Measurements from ENCODE around the gene HEPACAM.

HEPACAM gene

GRCh38 chr11:124884869-124885479 lies 50.9 kb downstream of the HEPACAM start:
- no peak for DNase-seq (ENCODE audit: low read depth)

- DNase-seq (ENCODE audit: low read depth) = no peak
Observed at GRCh38 chr11:124884340-124884739, 51.5 kb downstream of the HEPACAM start.

GRCh38 chr11:124882339-124883071 lies 53.3 kb downstream of the HEPACAM start:
- DNase-seq (ENCODE audit: low read depth) = no peak

GRCh38 chr11:124880958-124881357 lies 54.9 kb downstream of the HEPACAM start:
- DNase-seq (ENCODE audit: low read depth) = no peak

- DNase-seq (ENCODE audit: low read depth) = no peak
Observed at GRCh38 chr11:124880290-124880611, 55.6 kb downstream of the HEPACAM start.

GRCh38 chr11:124879493-124880289 lies 56.2 kb downstream of the HEPACAM start:
- no peak for DNase-seq (ENCODE audit: low read depth)

- DNase-seq (ENCODE audit: low read depth) = no peak
Observed at GRCh38 chr11:124878759-124879492, 56.9 kb downstream of the HEPACAM start.

GRCh38 chr11:124877910-124878758 lies 57.7 kb downstream of the HEPACAM start:
- DNase-seq (ENCODE audit: low read depth) = no peak

GRCh38 chr11:124877631-124877909 lies 58.3 kb downstream of the HEPACAM start:
- DNase-seq (ENCODE audit: low read depth) = no peak

GRCh38 chr11:124876818-124877630 lies 58.8 kb downstream of the HEPACAM start:
- DNase-seq (ENCODE audit: low read depth) = no peak

- peak; percentile 64 for DNase-seq (ENCODE audit: low read depth)
Observed at GRCh38 chr11:124875943-124876817, 59.7 kb downstream of the HEPACAM start.

- DNase-seq (ENCODE audit: low read depth) = no peak
Observed at GRCh38 chr11:124875401-124875800, 60.4 kb downstream of the HEPACAM start.

GRCh38 chr11:124874571-124875255 lies 61.1 kb downstream of the HEPACAM start:
- DNase-seq (ENCODE audit: low read depth) = no peak

- DNase-seq (ENCODE audit: low read depth) = no peak
Observed at GRCh38 chr11:124873951-124874350, 61.9 kb downstream of the HEPACAM start.

GRCh38 chr11:124872741-124873140 lies 63.1 kb downstream of the HEPACAM start:
- no peak for DNase-seq (ENCODE audit: low read depth)

- no peak for DNase-seq (ENCODE audit: low read depth)
Observed at GRCh38 chr11:124872280-124872679, 63.6 kb downstream of the HEPACAM start.

- no peak for DNase-seq (ENCODE audit: low read depth)
Observed at GRCh38 chr11:124870430-124870829, 65.4 kb downstream of the HEPACAM start.

GRCh38 chr11:124869856-124870387 lies 65.9 kb downstream of the HEPACAM start:
- DNase-seq (ENCODE audit: low read depth) = no peak

GRCh38 chr11:124869331-124869730 lies 66.5 kb downstream of the HEPACAM start:
- DNase-seq (ENCODE audit: low read depth) = no peak

Data from activated T-cell treated with anti-CD3 and anti-CD28 coated beads for 1 hour (primary cell).